A673 (cell line): Measurements from ENCODE around the gene RBP4.

Experiments
- EZH2 ChIP-seq: fragments of 200-600 bp; sonication (generic); IDR thresholded peaks from 2 replicates; pipeline ENCODE4 v1.6.1; 2017; ENCODE audit warnings: borderline replicate concordance, low read depth, mild to moderate bottlenecking, mixed read lengths, antibody characterized with exemption, low read length; ENCODE audit not compliant: poor library complexity, severe bottlenecking
- TF ChIP-seq, protein P1 (sequence below): fragments of 300-800, 200-600 bp; sonication (generic); conservative IDR thresholded peaks from 2 replicates; pipeline ENCODE4 v1.5.1; 2017; ENCODE audit warnings: low read depth, mild to moderate bottlenecking, antibody characterized with exemption, low read length, moderate library complexity, mixed read lengths

DNA sequence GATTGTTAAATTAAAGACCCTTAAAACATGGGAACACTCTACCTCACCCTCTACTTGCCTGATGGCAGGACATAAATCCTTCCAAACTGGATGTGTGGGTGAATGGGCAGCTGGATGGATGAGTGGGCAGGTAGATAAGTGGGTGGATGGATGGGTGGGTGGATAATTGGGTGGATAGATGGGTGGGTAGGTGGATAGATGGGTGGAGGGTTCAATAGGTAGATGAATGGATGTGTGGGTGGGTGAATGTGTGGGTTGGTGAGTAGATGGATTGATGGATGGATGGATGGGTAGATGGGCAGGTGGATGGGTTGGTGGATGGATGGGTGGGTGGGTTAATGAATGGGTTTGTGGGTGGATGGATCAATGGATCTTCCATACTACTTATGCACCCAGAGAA, 53.5 kb downstream of the RBP4 start:
- TF ChIP-seq, protein P1, sequence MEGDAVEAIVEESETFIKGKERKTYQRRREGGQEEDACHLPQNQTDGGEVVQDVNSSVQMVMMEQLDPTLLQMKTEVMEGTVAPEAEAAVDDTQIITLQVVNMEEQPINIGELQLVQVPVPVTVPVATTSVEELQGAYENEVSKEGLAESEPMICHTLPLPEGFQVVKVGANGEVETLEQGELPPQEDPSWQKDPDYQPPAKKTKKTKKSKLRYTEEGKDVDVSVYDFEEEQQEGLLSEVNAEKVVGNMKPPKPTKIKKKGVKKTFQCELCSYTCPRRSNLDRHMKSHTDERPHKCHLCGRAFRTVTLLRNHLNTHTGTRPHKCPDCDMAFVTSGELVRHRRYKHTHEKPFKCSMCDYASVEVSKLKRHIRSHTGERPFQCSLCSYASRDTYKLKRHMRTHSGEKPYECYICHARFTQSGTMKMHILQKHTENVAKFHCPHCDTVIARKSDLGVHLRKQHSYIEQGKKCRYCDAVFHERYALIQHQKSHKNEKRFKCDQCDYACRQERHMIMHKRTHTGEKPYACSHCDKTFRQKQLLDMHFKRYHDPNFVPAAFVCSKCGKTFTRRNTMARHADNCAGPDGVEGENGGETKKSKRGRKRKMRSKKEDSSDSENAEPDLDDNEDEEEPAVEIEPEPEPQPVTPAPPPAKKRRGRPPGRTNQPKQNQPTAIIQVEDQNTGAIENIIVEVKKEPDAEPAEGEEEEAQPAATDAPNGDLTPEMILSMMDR: no peak
- no peak for TF ChIP-seq EZH2
